Kidney epithelial cell (primary cell): Measurements from ENCODE around the gene SPATA13. TPM values are rescaled to one million over a fixed set of nuclear protein-coding genes. Genes with fewer than 3 reads are reported as not detected.

Source experiments
- DNase-seq: peaks from one replicate; pipeline ENCODE4 v3.0.0-alpha.2; 2010; ENCODE audit warnings: low read depth
- H3K27me3 ChIP-seq: 2 replicates; pipeline ENCODE4 v1.6.0; 2011; ENCODE audit warnings: low read length; ENCODE audit not compliant: control insufficient read depth, insufficient read depth
- H3K36me3 ChIP-seq: 2 replicates; pipeline ENCODE4 v1.5.1; 2011; ENCODE audit warnings: low read length; ENCODE audit not compliant: control insufficient read depth, insufficient read depth
- H3K4me3 ChIP-seq: 2 replicates; pipeline ENCODE4 v1.5.1; 2011; ENCODE audit warnings: low read depth, mild to moderate bottlenecking, control low read depth, low read length
- total RNA-seq: library from RNA; depleted of rRNA; stranded (reverse); fragments of >200 nt; gene quantifications from 2 replicates; pipeline ENCODE4 v1.2.3, GENCODE V29; 2015
- TF ChIP-seq, protein P1 (sequence below): IDR thresholded peaks from 2 replicates; pipeline ENCODE4 v1.5.1; 2011; ENCODE audit warnings: mild to moderate bottlenecking, moderate library complexity, low read length, control low read depth, inconsistent platforms; ENCODE audit not compliant: insufficient read depth, poor library complexity, severe bottlenecking

Gene SPATA13
- total RNA-seq, 1 donor from 2014 or later = 11.3 TPM

GRCh38 chr13:24184265-24184841 lies 23.8 kb downstream of the SPATA13 start:
- no peaks in the 10 kb centered on the region for H3K27me3 ChIP-seq
- peak; percentile 55 for DNase-seq
- no peak overlapping the region for H3K4me3 ChIP-seq
- H3K36me3 ChIP-seq = no peaks in the 10 kb centered on the region
- TF ChIP-seq, protein P1, sequence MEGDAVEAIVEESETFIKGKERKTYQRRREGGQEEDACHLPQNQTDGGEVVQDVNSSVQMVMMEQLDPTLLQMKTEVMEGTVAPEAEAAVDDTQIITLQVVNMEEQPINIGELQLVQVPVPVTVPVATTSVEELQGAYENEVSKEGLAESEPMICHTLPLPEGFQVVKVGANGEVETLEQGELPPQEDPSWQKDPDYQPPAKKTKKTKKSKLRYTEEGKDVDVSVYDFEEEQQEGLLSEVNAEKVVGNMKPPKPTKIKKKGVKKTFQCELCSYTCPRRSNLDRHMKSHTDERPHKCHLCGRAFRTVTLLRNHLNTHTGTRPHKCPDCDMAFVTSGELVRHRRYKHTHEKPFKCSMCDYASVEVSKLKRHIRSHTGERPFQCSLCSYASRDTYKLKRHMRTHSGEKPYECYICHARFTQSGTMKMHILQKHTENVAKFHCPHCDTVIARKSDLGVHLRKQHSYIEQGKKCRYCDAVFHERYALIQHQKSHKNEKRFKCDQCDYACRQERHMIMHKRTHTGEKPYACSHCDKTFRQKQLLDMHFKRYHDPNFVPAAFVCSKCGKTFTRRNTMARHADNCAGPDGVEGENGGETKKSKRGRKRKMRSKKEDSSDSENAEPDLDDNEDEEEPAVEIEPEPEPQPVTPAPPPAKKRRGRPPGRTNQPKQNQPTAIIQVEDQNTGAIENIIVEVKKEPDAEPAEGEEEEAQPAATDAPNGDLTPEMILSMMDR = no peak

DNA sequence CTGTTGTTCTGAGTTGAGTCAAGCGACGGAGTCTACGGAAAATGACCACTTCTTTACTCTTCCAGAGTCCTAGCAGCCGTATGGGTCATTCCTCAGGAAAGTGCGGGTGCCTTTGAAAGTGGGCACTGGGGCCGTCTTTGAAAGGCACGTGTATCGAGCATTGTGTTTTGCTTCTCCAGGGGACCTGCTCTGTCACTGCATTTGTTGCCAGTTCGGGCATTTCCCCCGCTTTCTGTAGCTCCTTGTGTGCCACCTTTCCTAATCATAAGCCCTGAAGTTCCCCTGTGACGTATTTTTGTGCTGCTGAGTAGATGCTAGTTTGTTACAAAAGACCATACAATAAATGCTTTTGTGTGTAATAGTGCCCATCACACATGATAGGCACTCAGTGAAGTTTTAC lies 24.4 kb downstream of the SPATA13 start:
- no peaks in the 10 kb centered on the region for H3K27me3 ChIP-seq
- no peak for DNase-seq
- H3K4me3 ChIP-seq = no peak overlapping the region
- no peaks in the 10 kb centered on the region for H3K36me3 ChIP-seq
- TF ChIP-seq, protein P1 = no peak

GRCh38 chr13:24185591-24186232 lies 25.2 kb downstream of the SPATA13 start:
- H3K27me3 ChIP-seq = no peaks in the 10 kb centered on the region
- H3K4me3 ChIP-seq = no peak overlapping the region
- no peak for DNase-seq
- H3K36me3 ChIP-seq = no peaks in the 10 kb centered on the region
- TF ChIP-seq, protein P1 = no peak

DNA sequence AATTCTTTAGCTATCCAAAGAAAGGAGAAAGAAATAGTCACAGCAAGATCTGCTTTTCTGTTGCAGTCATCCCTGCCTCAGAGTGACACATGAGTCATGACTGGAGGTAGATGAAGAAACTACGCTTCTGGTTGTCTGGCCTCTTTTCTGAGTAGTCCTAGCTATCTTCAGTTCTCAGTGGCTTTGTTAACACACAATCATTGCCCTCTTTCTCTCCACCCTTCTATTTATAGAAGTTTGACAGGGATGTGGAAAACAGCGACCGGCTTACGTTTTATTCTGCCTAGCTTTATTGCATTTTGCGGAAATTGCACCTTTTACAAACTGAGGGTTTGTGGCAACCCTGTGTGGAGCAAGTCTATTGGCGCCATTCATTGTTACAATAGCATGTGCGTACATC lies 26.7 kb downstream of the SPATA13 start:
- H3K36me3 ChIP-seq = no peaks in the 10 kb centered on the region
- no peak for DNase-seq
- H3K27me3 ChIP-seq = no peaks in the 10 kb centered on the region
- TF ChIP-seq, protein P1 = no peak
- no peak overlapping the region for H3K4me3 ChIP-seq

DNA sequence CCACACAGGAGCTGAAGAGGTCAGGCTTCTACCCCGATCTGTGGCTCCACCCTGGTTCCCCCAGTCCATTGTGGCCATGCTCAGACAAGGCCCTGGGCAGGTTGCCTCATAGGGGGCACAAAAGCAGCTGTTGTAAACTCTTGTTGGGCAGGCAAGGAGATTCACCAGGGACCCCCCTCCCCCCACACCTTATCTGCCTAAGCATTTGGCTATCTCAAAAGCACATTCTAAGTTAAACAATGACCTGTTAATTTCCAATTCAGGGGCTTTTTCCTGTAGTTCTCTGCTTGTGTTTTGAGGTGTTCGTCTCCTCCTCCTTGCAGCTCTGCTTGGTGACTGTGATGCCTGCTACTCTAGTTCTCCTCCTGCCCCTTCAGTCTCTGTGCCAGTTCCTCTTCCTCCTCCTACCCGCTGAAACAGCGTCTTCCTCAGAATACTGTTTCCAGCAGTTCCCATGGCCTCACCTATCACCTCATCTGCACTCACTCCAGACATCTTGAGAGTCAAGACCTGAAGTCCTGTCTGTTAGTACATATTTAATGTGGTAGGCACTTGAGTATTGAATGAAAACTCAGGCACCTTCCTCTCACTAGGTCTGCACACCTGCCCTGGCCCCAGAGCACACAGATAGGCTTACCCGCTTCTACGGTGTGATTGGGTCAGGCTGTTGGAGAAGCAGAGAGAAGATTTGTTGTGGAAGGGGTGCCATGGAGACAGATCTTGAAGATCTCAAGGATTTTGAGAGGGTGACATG lies 31.7 kb downstream of the SPATA13 start:
- no peaks in the 10 kb centered on the region for H3K27me3 ChIP-seq
- H3K4me3 ChIP-seq = no peak overlapping the region
- DNase-seq = no peak
- H3K36me3 ChIP-seq = no peaks in the 10 kb centered on the region
- TF ChIP-seq, protein P1 = no peak
